Measurements from ENCODE around the gene MLEC.

Gene MLEC

DNA sequence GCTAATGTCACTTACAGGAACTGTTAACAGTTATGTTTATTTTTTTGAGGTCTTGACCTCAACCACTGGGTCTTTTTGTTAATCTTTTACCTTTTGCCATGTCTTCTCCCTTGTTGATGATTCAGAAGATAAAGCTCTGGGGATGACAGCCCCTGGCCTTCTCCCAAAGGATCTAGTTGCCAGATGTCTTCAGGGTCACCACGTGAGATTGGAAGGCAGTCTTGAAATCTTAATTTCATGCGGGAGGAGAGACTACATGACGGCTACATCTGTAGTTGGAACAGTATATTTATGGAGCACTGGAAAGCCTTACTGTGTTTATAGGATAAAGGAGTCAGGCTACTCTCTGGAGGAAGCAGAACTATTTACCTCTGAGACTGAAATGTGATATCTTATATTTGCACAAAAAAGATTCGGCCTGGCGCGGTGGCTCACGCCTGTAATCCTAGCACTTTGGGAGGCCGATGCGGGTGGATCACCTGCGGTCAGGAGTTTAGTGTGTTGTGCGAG lies 5.6 kb downstream of the MLEC start:
- no peak for DNase-seq (ENCODE audit: low read depth in 2 of 2)

DNA sequence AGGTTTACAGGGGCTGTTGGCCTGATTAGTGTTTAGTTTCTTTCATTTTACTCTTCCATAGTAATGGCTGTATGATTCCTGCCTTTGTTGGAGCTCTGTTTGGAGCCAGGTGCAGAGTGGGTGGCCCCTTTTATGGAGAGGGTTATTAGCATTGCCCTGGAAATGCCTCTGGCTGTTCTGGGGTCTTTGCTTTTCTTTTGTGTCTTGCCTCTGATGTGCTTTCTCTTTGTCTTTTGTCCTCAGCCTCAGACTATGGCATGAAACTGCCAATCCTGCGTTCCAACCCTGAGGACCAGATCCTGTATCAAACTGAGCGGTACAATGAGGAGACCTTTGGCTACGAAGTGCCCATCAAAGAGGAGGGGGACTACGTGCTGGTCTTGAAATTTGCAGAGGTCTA lies 6.9 kb downstream of the MLEC start:
- no peak for DNase-seq (ENCODE audit: low read depth in 2 of 2)

DNA sequence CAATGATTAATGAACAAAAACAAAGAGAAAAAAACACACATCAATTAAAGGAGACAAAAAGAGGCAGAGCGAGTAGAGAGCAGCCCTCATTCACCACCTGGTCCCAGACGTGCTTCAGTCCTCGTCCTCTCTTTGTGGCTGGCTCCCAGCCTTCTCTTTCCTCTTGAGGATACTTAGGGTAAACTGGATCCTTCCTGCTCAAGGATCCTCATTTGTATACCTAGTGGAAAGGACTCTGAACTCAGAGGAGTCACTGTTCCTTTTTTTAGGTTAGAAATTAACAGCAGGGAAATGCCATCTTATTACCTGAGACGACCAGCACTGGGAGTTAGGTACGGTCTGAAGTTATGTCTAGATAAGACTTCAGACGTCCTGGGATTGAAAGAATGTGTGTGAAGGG lies 9.7 kb downstream of the MLEC start:
- no peak for DNase-seq (ENCODE audit: low read depth in 2 of 2)

DNA sequence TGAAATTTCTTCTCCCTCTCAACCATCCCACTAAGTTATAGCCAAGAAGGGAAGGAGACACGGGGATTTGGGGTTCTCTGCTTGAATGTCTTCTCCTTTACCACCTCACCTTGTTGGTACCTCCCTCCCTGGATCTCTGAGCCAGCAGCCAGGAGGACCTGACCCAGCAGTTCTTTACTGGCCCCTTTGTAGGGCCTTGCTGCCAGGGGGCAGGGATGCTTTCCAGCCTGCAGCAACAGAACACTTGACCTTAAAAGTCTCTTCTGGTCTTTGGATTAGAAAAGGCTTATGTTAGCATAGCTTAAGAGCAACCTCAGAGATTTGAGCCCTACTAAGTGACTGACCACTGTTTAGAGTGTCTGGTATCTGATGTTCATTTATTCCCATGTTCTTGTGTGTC lies 10.4 kb downstream of the MLEC start:
- DNase-seq (ENCODE audit: low read depth in 2 of 2): no peak

DNA sequence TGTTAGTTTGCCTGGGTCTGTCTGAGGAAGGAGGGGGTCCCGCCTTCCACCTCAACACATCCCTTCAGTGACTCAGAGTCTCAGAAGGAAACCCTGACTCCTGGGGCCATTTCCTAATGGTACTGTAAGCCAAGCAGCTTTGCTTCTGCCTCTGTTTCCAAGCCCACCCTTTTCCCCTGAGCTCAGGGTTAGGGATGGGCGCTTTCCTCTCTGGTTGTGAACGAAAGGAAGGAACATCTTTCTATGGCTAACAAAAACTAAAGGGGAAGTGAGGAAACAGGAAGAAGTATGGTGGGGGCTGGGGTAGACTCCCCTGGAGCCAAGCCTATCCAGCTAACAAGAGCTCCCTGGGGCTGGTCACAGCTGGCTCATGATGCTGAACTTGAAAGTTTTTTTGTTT lies 11.7 kb downstream of the MLEC start:
- DNase-seq (ENCODE audit: low read depth in 2 of 2): no peak

DNA sequence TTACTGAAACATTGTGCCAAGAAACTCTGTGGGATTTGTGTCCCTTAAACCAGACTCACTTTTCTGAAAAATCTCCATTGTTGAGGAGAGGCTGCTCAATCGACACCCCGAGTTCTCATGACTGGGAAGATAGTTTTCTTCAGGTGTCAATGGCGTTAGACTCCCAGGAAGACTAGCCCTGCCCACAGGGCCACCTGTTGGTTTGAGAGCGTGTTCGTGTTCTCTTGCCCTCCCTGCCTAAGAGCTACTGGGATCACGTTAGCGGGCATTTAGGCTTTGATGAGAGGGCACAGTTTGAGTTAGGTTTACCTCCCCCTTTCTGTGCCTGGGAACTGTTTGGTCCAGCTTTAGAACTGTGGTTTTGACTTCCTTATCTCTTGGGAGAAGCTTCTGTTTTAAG lies 12.6 kb downstream of the MLEC start:
- no peak for DNase-seq (ENCODE audit: low read depth in 2 of 2)

DNA sequence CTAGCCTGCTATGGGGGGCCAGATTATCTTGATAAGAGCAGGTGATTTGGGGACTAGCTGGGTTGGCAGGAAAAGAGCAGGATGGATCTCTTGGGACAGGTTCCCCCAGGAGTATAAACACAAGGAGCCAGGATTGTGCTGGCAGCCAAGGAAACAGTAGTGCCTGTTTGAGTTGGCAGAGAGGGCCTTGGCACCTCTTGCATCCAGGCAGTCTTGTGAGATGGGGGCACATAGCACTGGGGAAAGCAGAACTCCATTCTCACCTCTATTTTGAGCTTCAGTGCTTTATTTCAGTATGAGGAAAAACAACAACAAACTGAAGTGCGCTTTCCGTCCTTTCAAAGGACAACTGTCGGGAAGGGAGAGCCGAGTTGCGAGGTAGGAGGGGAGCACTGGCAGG lies 13.9 kb downstream of the MLEC start:
- no peak for DNase-seq (ENCODE audit: low read depth in 2 of 2)

DNA sequence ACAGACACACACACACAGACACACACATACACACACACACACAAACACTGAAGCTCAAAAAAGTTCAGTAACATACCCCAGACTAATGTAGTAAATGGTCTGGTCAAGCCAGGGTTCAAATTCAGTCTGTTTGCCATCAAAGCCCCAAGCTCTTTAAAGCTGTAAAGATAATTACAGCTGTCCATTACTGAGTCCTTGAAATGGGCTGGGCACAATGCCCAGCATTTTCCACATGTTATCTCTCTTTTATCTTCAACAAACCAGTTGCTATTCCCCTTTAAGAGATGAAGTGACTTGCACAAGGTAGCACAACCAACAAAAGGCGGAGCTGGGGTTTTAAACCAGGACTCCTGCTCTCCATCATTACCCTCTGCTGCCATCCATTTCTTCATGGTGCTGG lies 15.7 kb downstream of the MLEC start:
- DNase-seq (ENCODE audit: low read depth in 2 of 2): no peak

DNA sequence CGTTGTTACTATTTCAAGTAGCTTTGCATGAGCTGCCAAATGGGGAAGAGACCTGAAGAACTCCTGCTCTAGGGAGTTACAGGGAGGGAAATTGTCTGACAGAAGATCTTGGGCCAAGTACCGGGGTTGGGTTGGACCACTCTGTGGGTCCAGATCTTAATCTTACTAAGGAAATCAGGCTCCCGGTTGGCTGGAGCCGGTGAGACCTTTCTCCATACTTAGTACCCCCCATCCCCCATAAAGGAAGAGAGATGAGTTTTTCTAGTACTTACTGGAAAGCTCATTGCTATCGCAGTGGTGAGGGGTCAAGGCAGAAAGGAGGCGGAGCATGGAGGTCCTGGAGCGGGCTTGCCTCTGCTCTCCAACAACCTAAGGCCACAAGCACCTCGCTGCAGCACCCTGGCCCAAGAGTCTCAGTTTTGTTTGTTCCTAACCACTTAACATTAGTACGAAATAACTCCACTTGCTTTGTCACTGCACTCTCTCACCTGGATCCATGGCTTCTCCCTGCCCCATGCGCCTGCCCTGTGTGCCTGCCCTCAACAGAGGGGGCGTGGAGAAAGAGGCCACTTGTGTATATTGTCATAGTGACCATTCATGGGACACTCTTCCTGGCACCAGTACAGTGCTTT lies 16.5 kb downstream of the MLEC start:
- DNase-seq (ENCODE audit: low read depth in 2 of 2): no peak

DNA sequence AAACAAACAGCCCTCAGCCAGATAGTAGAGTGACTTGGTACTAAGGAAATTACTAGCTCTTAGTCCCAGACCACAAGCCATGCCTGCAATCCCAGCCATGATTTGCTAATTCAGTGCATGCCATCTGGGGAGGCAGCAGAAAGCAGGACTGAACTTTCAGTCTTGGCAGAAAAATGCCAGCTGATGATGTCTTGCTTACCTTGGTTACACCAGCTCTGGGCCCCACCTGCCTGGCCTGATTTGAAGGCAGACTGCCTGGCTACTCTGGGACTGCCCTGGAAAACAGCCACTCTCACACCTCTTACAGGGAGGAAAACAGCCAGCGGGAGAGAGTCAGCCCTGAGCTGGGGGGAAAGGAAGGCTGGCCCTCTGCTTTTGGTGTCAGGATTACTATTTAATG lies 18.7 kb downstream of the MLEC start:
- DNase-seq (ENCODE audit: low read depth in 2 of 2): no peak

DNA sequence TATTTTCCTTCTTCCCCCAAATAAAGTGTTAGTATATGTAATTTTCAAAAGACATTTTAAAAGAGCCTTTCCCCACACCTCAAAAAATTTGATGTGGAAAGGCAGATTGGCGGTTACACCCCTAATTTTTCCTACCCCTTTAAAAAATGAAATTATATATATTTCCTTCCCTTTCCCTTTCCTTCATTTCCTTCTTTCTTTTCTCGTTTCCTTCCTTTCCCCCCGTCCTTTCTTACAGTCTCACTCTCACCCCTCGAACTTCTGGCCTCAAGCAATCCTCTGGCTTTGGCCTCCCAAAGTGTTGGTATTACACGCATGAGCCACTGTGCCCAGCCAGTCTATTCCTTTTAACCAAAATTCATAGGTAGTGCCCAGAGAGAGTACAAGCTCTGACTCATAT lies 19.1 kb downstream of the MLEC start:
- DNase-seq (ENCODE audit: low read depth in 2 of 2): no peak

DNA sequence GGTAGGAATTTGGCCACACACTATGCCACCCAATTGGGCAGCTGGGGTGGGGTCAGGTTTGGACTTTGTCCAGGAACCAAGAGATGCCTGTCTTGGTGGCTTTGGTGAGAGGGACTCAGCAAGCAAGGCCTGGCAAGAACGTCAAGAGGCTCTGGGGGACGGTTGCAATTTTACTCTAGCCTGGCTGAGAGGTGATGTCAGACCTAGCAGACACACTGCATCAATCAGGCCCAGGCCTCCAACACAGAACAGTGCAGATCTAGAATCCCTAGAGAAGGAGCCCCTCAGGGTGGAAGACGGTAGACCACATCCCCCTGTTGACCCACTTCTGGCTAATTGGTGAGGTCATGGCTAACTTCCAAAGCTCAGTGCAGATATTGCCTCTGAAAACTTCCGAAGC lies 21.7 kb downstream of the MLEC start:
- no peak for DNase-seq (ENCODE audit: low read depth in 2 of 2)

DNA sequence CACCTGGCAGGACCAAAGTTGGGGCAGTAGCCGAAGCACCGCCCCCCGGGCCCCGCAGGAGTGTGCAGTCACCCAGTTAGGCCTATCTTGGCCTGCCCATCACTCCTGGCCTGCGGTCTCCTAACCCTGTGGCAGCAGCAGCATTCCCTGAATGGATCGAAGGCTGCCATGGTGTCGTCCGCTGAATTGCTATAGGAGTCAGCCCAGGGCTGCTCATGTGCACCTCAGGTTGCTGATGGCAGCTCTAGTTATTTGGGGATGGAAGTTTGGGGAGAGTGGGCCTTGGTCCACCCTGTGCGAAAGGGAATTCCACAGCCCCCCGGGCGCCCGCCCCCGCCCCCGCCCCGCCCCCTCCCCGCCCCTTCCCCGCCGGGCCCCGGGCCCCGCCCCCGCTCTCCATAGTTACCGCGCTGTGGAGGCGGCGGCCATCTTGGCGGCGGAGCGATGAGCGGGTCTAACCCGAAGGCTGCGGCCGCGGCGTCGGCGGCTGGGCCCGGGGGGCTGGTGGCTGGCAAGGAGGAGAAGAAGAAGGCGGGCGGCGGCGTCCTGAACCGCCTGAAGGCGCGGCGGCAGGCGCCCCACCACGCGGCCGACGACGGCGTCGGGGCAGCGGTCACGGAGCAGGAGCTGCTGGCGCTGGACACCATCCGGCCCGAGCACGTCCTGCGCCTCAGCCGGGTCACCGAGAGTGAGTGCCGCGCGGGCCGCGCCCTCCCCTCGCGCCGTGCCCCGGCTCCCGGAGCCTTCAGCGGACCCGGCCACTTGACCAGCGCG lies 23.3 kb downstream of the MLEC start, which contains the start of gene UNC119B:
Gene UNC119B (plus strand): TSS at position 428 of the 774 bp plus-strand sequence. CDS start 17 bp downstream, at position 445.
- DNase-seq (ENCODE audit: low read depth in 2 of 2): peak; percentile 33 to 74

DNA sequence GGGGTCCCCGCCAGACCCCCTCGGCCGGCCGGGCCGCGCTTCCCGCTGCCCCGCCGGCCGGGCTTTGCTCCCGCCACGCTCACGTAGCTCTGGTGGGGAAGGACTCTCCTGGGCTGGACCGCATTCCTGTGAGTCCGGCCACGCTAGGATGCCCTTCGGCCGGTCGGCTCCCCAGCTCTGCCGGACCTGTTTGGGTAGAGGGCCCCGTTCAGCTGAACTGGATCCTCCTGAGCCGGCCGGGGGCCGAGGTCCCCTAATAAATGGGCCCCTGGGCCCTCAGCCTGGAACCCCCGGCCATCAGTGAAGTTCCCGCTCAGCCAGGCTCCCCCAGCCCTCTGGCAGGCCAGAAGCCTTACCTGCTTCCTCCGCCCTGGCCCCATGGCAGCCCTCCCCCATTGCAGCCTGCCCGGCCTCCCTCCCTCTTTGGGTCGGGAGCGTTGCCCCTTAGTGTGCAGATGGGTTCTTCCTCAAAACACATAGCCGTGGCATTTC lies 23.9 kb downstream of the MLEC start:
- no peak for DNase-seq (ENCODE audit: low read depth in 2 of 2)

DNA sequence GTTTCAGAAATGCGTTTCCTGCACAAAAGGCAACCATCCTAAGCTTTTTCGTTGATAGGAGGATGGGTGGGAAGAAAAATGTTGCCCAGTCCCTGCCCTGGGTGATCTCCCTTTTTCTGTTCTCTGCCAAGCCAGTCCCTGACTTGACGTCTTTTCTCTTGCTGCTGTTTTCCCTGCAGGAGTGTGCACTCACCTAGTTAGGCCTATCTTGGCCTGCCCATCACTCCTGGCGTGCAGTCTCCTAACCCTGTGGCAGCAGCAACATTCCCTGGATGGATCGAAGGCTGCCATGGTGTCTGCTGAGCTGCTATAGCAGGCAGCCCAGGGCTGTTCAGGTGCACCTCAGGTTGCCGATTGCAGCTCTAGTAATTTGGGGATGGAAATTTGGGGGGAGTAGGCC lies 24.5 kb downstream of the MLEC start:
- no peak for DNase-seq (ENCODE audit: low read depth in 2 of 2)

DNA sequence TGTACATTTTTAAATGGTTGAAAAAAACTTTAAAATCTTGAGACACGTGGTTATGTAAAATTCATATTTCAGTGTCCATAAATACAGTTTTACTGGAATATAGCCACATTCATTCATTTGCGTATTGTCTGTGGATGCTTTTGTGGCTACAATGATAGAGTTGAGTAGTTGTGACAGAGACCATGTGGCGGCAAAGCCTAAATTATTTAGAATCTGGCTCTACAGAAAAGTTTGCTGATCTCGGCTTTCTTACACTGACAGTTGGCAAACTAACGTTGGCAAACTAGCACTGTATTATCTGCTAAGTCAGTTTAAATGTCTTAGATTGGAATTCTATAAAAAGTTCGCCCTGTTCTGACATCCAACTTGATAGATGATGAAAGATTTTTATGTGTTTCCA lies 25.7 kb downstream of the MLEC start:
- no peak for DNase-seq (ENCODE audit: low read depth in 2 of 2)

DNA sequence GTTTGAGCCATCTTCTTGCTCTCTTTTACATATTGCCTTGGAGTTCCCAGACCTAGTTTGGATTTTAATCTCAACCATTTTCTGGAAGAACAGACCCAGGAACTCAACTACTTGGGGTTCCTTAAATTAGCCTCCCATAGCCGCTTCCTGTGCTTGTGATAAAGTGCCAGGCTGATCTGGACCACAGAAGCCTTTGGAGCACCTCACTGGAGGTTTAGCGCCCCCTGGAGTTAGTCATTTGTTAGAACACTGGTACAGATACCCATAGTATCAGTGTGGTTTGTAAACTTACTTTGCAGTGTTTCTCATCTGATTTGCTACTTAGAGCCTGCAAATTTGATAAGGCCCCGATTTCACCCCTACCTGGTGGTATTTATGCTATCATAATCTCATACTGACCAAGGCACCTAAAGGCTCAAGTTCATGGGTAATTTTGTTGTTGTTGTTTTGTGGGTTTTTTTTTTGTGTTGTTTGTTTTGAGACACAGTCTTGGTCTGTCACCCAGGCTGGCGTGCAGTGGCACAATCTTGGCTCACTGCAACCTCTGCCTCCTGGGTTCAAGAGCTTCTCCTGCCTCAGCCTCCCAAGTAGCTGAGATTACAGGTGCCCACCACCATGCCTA lies 27.0 kb downstream of the MLEC start:
- peak; percentile 68 to 72 for DNase-seq (ENCODE audit: low read depth in 2 of 2)

DNA sequence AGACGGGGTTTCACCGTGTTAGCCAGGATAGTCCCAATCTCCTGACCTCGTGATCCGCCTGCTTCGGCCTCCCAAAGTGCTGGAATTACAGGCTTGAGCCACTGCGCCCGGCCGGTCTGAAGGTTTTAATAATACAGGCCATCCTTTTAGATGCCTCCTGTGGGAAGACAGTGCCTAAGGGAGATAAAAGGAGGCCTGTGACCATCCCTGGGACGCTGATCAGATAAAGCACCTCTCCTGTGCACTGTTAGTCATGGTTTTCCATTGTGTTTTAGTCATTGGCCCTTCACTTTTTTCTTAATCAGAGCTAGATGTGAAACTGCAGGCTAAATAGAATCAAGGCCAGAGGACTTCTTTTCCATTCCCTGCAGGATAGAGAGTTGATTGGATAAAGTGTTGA lies 31.1 kb downstream of the MLEC start:
- no peak for DNase-seq (ENCODE audit: low read depth in 2 of 2)

DNA sequence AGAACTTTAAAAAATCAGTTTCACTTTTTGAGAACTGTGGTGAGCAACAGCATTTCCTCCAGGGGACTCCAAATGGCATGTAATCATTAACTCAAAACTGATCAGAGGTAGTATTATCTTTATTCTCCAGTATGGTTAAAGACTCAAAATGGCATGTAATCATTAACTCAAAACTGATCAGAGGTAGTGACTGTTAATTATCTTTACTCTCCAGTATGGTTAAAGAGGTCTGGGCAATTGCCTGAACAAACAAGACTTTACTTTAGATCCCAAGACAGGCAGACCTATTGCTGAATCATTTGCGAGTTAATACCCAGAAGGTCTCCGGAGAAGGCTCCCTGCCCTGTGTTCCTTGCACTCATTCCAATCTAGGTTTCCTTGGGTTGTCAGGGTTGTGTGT lies 32.1 kb downstream of the MLEC start:
- DNase-seq (ENCODE audit: low read depth in 2 of 2): no peak

DNA sequence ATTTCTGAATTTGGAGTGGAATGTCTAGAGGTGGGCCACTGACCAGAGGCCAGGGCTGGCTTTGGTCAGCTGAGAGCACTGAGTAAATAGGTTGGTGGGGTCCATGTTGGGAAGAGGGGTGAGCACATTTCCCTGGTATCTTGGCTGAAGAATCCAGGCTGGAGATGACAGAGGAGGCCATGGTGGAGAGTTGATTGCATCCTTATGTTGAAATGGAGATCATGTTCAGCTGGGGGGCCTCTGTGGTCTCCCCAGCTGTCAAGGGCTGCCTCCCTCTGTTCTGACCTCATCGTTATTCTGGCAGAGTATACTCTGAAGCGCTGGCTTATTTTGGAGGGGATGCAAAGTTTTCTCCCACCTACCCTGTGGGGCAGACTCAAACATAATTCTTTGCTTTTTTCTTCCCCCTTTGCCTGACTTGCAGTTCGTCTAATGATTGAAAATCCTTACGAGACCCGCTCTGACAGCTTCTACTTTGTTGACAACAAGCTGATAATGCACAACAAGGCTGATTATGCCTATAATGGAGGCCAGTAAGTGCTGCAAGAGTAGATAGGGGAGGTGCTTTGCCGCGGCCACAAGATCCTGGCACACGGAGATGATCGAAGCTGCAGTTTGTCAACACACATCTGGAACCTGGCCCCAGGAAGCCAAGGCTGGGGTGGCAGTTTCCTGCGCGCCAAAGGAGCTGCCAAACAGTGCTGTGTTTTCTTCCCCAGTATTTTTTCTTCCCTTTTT lies 32.7 kb downstream of the MLEC start:
- DNase-seq (ENCODE audit: low read depth in 2 of 2): no peak

DNA sequence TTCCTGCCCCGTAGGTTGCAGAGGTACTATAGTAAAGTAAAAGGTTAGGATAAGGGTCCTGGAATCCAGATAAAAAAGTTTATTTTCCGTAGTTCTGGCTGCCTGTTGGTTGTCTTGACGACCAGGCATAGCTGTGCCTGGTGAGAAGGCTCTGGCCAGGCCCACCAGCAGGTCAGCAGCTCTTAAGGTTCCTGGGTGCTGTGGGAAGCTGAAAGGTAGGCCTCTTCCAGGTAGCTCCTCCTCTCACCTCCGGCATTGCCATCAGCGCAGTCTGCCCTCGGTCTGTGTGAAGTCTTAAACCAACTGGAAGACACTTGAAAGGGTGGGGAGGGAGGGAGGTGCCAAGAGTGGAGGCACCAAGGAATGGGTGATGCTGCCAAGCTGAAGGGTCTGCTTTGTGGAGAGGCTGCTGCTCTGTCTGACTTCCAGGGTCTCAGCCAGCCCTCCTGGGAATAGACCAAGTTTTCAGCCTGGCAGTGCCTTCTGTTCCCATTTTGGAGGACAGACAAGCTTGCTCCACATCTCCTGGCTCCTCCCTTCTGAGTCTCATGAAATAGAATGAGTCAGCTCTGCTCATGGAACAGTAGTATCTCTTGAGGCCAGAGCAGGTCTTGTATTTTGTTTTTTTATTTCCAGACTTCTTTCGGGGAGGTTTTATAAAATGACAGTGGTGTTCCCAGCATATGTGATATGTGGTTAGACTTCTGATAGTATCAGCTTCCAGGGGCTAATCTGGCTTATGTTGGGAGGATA lies 33.5 kb downstream of the MLEC start:
- no peak for DNase-seq (ENCODE audit: low read depth in 2 of 2)

All from stimulated activated CD4-positive, alpha-beta T cell treated with anti-CD3 and anti-CD28 coated beads, Interleukin-15, amount 100 ng/mL, for 48 hours (primary cell).